Loucy (cell line): ENCODE results near the gene ARHGAP20.

Source experiments
- EZH2phosphoT487 ChIP-seq: fragments of 200-600 bp; IDR thresholded peaks from 2 replicates; pipeline ENCODE4 v1.6.1; 2018; ENCODE audit warnings: antibody characterized with exemption, mild to moderate bottlenecking, moderate library complexity, borderline replicate concordance
- TF ChIP-seq, protein P1 (sequence below): fragments of 200-600 bp; sonication (generic); conservative IDR thresholded peaks from 2 replicates; pipeline ENCODE4 v1.5.1; 2014; ENCODE audit warnings: mild to moderate bottlenecking, antibody characterized with exemption, low read length

GRCh38 chr11:110712659-110713448 lies 617 bp upstream of the ARHGAP20 start:
- TF ChIP-seq, protein P1, sequence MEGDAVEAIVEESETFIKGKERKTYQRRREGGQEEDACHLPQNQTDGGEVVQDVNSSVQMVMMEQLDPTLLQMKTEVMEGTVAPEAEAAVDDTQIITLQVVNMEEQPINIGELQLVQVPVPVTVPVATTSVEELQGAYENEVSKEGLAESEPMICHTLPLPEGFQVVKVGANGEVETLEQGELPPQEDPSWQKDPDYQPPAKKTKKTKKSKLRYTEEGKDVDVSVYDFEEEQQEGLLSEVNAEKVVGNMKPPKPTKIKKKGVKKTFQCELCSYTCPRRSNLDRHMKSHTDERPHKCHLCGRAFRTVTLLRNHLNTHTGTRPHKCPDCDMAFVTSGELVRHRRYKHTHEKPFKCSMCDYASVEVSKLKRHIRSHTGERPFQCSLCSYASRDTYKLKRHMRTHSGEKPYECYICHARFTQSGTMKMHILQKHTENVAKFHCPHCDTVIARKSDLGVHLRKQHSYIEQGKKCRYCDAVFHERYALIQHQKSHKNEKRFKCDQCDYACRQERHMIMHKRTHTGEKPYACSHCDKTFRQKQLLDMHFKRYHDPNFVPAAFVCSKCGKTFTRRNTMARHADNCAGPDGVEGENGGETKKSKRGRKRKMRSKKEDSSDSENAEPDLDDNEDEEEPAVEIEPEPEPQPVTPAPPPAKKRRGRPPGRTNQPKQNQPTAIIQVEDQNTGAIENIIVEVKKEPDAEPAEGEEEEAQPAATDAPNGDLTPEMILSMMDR: no peak
- TF ChIP-seq EZH2phosphoT487: no peak
